HG02938 (cell line): ENCODE data around the gene NMUR1.
A peak's percentile ranks its signal among the peaks of the same experiment; 100 is the strongest.
"Not testable (repeated sequence)": the region's sequence is repeated elsewhere in the genome, so short reads cannot be mapped to it uniquely, and the experiment has no call there.

Experiments
- ATAC-seq: cut with Tn5 transposase; IDR thresholded peaks from one replicate; pipeline ENCODE4 v1.9.1; 2021; ENCODE audit warnings: mild to moderate bottlenecking, moderate library complexity; ENCODE audit not compliant: unreplicated experiment

Gene NMUR1, protein sequence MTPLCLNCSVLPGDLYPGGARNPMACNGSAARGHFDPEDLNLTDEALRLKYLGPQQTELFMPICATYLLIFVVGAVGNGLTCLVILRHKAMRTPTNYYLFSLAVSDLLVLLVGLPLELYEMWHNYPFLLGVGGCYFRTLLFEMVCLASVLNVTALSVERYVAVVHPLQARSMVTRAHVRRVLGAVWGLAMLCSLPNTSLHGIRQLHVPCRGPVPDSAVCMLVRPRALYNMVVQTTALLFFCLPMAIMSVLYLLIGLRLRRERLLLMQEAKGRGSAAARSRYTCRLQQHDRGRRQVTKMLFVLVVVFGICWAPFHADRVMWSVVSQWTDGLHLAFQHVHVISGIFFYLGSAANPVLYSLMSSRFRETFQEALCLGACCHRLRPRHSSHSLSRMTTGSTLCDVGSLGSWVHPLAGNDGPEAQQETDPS

DNA sequence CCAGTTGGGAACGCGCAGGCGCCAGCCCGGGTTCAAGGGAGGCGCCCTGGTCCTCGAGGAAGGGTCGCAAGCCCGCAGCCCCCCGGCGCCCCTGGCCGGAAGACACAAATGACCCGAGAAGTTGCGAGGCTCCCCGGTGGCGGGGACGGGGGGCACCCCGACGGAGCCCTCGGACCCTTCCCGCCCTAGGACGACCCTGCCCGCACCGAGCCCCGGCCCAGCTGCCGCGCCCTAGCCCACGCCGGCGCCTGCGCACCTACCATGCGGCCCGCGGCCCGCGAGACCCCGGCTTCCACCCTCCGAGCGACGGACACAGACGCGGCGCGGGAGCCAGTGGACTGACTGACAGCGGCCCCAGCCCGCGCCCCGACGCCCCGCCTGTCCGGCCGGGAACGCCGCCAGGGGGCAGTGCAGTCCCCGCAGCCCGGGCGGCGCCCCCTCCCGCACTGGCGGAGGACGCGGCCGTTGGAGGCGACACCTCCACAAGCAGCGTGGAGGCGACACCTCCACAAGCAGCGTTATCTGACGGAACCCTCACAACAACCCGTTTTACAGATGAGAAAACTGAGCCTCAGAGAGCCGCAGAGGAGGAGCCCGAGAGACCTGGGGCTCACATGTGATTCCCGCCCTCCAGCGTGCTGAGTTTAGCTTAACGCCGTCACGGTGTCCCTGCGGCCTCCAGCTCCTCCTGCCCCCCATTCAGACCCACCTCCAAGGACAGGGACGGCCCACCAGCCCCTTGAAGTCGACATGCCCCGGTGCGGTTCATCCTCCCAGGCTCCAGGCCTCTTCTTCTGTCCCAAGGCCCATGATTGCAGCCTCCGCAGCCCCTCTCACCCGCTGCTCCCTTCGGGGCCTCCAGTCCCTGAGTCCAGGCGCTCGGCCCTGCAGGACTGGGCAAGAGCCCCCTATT, at the start of gene NMUR1:
Gene NMUR1 (minus strand): TSS at position 347 of the 913 bp plus-strand sequence. CDS start 84 bp downstream, at position 263.
- ATAC-seq = no peak

DNA sequence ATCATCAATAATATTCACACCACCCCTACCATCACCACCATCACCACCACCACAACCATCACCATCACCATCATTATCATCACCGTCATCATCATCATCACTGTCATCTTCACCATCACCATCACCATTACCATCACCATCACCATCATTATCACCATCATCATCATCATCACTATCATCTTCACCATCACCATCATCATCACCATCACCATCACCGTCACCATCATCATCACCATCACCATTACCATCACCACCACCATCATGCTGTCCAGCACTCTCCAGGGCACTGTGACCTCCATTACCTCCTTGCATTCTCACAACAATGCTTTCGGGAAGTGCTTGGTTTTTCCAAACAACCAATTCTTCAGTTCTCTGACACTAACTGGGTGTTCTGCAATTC, 49.3 kb upstream of the NMUR1 start:
- ATAC-seq = no peak

GRCh38 chr2:231578655-231579054, 48.4 kb upstream of the NMUR1 start:
- ATAC-seq = not testable (repeated sequence)

- ATAC-seq = no peak
These were observed 46.2 kb upstream of the NMUR1 start for GRCh38 chr2:231576465-231576864.

- no peak for ATAC-seq
These were observed 45.5 kb upstream of the NMUR1 start for GRCh38 chr2:231575612-231576256.

DNA sequence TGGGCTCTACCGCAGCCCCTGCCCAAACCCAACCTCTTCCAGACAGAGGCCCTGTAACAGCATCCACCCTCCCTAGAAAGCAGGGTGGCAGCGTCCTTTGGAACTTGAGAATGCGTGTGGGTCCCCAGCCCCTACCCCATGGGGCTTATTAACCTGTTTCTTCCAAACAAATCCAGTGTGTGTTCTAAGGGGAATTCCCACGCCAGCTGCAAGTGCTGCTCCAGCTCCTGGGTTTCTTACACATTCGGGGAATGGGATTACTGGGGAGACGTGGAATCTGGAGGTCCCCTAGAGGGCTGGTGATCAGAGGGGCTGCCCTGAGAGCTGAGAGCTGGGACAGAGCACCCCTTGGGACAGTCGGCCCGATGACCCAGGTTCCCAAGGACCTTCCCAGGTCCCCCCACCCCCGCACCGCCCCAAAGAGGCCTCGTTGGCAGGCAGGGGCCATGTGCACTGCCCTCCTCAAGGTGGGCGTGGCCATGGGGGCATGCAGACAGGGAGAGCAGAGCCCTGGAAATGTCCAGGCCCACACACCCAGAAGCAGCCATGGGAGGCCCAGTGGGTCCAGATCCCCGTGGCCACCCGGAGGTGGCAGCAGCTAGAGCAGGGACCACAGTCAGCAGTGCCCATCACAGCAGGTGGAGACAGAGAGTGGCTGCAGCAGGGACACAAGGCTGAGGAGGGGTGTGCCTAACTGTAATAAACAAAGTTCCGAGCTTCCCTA, 43.6 kb upstream of the NMUR1 start:
- ATAC-seq = no peak

GRCh38 chr2:231573096-231573495, 42.9 kb upstream of the NMUR1 start:
- no peak for ATAC-seq

- ATAC-seq = no peak
These were observed 41.5 kb upstream of the NMUR1 start for GRCh38 chr2:231571661-231572191.

GRCh38 chr2:231570915-231571314, 40.7 kb upstream of the NMUR1 start:
- not testable (repeated sequence) for ATAC-seq

DNA sequence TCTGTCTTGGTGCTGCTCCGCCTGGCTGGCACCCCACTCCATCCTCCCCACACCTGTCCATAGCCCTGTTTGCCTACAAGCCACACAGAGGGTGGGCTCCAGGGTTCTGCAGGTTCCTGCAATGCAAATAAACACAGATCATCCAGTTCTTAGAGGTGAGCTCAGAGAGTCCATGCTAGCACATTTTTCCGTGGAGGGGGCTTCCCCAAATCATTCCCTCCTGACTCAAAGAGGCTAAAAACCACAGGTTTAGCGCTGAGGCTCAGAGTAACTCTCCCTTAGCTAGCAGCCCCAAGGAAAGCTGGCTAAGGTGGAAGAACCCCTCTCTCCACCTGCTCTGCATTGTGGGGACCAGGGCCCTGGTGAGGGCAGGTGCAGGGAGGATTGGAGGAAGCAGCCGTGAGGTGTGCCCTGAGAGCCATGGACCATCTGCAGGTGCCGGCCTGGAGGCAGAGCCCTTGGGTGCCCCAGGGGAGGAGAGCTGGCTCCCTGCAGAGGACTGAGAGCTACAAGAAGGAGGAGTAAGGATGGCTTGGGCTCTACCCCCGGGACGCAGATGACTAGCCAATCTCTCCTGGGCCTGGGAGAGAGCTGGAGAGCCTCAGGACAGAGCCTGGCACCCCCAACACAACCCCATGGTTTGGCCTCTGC, 38.7 kb upstream of the NMUR1 start:
- no peak for ATAC-seq

- no peak for ATAC-seq
These were observed 38.0 kb upstream of the NMUR1 start for GRCh38 chr2:231568098-231568784.

DNA sequence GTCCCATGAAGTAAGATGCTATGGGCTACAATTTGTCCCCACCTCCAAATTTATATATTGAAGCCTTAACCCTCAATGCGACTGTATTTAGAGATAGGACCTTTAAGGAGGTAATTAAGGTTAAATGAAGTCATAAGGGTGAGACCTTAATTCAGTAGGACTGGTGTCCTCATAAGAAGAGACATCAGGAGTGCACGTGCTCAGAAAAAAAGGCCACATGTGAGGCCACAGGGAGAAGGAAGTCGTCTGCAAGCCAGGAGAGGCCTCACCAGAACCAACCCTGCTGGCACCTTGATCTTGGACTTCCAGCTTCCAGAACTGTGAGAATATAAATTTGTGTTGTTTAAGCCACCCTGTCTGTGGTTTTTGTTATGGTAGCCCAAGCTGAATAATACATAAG, 36.9 kb upstream of the NMUR1 start:
- ATAC-seq = no peak

DNA sequence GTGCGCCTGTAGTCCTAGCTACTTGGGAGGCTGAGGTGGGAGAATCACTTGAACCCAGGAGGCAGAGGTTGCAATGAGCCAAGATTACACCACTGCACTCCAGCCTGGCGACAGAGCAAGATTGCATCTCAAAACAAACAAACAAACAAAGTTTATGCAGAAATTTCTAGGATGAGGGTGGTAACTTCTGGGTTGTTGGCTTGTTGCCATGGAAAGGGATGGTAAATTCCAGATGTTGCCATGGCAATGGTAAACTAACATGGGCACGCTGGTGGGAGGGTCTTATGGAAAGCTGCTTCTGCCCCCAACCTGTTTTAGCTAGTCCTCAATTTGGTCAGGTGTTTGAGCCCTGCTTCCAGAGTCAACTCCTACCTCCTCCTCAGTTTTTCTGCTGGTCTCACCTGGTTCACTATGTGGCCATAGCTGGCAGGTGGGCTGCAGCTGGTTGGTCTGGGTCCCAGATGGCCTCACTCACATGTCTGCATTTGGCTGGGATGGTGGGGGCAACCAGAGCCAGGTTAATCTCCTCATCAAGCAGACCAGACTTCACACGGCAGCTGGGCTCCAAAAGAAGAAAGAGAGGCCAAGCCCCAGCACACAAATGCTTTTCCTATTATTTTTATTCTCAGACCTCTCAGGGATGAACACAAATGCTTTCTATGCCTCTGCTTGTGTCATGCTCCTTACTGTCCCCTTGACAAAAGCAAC, 35.8 kb upstream of the NMUR1 start:
- ATAC-seq = no peak

GRCh38 chr2:231563378-231563961, 33.2 kb upstream of the NMUR1 start:
- ATAC-seq = no peak

GRCh38 chr2:231557571-231558217, 27.4 kb upstream of the NMUR1 start:
- ATAC-seq = peak; percentile 69

DNA sequence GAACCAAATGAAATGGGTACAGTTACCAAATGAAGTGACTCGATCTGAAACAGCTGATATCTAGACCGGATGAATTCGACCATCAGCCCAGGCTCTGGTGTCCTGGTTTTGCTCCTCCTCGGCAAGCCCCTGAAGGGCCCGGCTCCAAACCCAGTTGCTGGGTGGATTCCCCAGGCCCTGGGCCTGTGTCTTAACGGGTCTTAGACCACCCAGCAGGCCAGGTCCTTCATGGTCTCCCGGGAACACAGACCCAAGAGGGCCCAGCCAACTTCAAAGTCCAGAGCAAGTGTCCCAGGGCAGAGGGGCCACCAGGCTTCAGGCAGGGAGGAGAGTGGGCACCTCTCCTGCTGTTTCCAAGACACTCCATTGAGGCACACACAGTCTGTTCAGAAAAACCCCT, 26.7 kb upstream of the NMUR1 start:
- no peak for ATAC-seq

- ATAC-seq = not testable (repeated sequence)
These were observed 26.3 kb upstream of the NMUR1 start for GRCh38 chr2:231556496-231556895.
